Naive thymus-derived CD8-positive, alpha-beta T cell (primary cell): ENCODE results near the gene HSBP1L1. TPM values are rescaled to one million over a fixed set of nuclear protein-coding genes. Genes with fewer than 3 reads are reported as not detected.

Experiments used
- ATAC-seq, 2 donors: fragments of 150-1000 bp; cut with Tn5 transposase in 1 of 2; sonication (Bioruptor Pico), chemical (Tn5 transposase) in 1 of 2; 1 replicate in 1 of 2; 2 replicates in 1 of 2; pipeline ENCODE4 v1.10.0; 2021; ENCODE audit warnings: mild to moderate bottlenecking in 2 of 2, moderate library complexity in 2 of 2
- POLR2A ChIA-PET: fragments of 350-600 bp; sonication (Branson Sonifier 250); formaldehyde crosslinking; loops from one replicate; lab custom pipeline; 2021; ENCODE audit warnings: antibody characterized with exemption; lab: Charles Lee
- DNase-seq, 10 donors: peaks; one replicate each; pipeline versions ENCODE4 v3.0.0 to v3.0.0-alpha.2; 2020 to 2022
- H3K27ac Mint-ChIP-seq, 10 donors: one replicate each; pipeline ENCODE4 v1.8.0; 2020 to 2022; ENCODE audit warnings: mild to moderate bottlenecking in 10 of 10, mixed read lengths in 10 of 10, moderate library complexity in 4 of 10, inconsistent platforms in 1 of 10
- H3K27me3 Mint-ChIP-seq, 5 donors: one replicate each; pipeline ENCODE4 v1.8.0; 2021 to 2022; ENCODE audit warnings: mixed read lengths in 5 of 5
- H3K36me3 Mint-ChIP-seq, 3 donors: one replicate each; pipeline ENCODE4 v1.8.0; 2020 to 2022; ENCODE audit warnings: mixed read lengths in 3 of 3, mild to moderate bottlenecking in 2 of 3, inconsistent platforms in 1 of 3
- H3K4me1 Mint-ChIP-seq, 4 donors: one replicate each; pipeline ENCODE4 v1.8.0; 2021 to 2022; ENCODE audit warnings: mixed read lengths in 4 of 4
- H3K4me3 Mint-ChIP-seq, 10 donors: one replicate each; pipeline ENCODE4 v1.8.0; 2020 to 2022; ENCODE audit warnings: mild to moderate bottlenecking in 10 of 10, mixed read lengths in 10 of 10, moderate library complexity in 6 of 10, inconsistent platforms in 1 of 10
- H3K9me3 Mint-ChIP-seq, 9 donors: one replicate each; pipeline ENCODE4 v1.8.0; 2020 to 2022; ENCODE audit warnings: mixed read lengths in 9 of 9, mild to moderate bottlenecking in 3 of 9, inconsistent platforms in 1 of 9, moderate library complexity in 1 of 9
- polyA plus RNA-seq, 3 donors: library from polyadenylated mRNA; unstranded; fragments of 300-500 nt; fragmentation: Illumina TruSeq; gene quantifications; one replicate each; pipeline ENCODE4 v1.2.3, GENCODE V29; 2021
- total RNA-seq, 8 experiments: library from RNA in 2 of 8; stranded (reverse) in 2 of 8; gene quantifications; one replicate each; pipeline ENCODE4 v1.2.3 and lab custom pipeline; 2021 to 2026

The HSBP1L1 gene
- total and polyA plus RNA-seq, 5 experiments from 2014 or later, result 11.2 to 54.5 (median 24.5) TPM

- no peak for ATAC-seq
- peak overlapping the region in 9 of 10 donors; percentile 18 to 93 (median 84) for H3K4me3 Mint-ChIP-seq
- H3K36me3 Mint-ChIP-seq, result peaks cover 0 to 21% (median 2%) of the 10 kb centered on the region in 3 donors
- no peaks in the 10 kb centered on the region for H3K9me3 Mint-ChIP-seq
- POLR2A ChIA-PET, result interaction anchor here (4.3 kb wide), 1 partner anchor 35 kb away, joined by 30 read pairs; no protein-coding TSS in a partner anchor
- peak overlapping the region in 5 of 10 donors; percentile 15 to 91 (median 41) for H3K27ac Mint-ChIP-seq
- H3K27me3 Mint-ChIP-seq, result no peaks in the 10 kb centered on the region
- no peak for DNase-seq
- H3K4me1 Mint-ChIP-seq, result peaks cover 25 to 62% (median 50%) of the 10 kb centered on the region in 4 donors
These were observed 15.6 kb upstream of the HSBP1L1 start for GRCh38 chr18:79948719-79949411.

GRCh38 chr18:79949697-79950487 is 14.6 kb upstream of the HSBP1L1 start:
- DNase-seq (no peak), ATAC-seq (no peak)
- Mint-ChIP-seq H3K4me1 (peaks cover 16 to 52% (median 40%) of the 10 kb centered on the region in 4 donors), H3K36me3 (peaks cover 0 to 21% (median 2%) of the 10 kb centered on the region in 3 donors), H3K27me3 (no peaks in the 10 kb centered on the region), H3K9me3 (no peaks in the 10 kb centered on the region), H3K27ac (peak overlapping the region; percentile 68 to 93 (median 83)), H3K4me3 (peak overlapping the region; percentile 77 to 93 (median 86))
- POLR2A ChIA-PET, result interaction anchor here (0.9 to 4.3 kb wide), 4 partner anchors 12 to 83 kb away, joined by 3 to 30 read pairs (median 10); partner anchors contain the start of gene HSBP1L1

GRCh38 chr18:79950515-79951341 is 13.7 kb upstream of the HSBP1L1 start:
- Mint-ChIP-seq H3K27me3 (no peaks in the 10 kb centered on the region), H3K36me3 (peaks cover 0 to 19% (median 2%) of the 10 kb centered on the region in 3 donors), H3K27ac (peak overlapping the region; percentile 68 to 93 (median 83)), H3K4me1 (peaks cover 14 to 44% (median 32%) of the 10 kb centered on the region in 4 donors), H3K9me3 (no peaks in the 10 kb centered on the region), H3K4me3 (peak overlapping the region; percentile 77 to 93 (median 86))
- peak in 2 of 10 donors; percentile 34 to 36 for DNase-seq
- POLR2A ChIA-PET, result interaction anchor here (0.9 to 4.3 kb wide), 7 partner anchors 9 to 83 kb away, joined by 3 to 30 read pairs (median 9); partner anchors contain the start of genes HSBP1L1 and TXNL4A
- peak; percentile 29 to 43 for ATAC-seq

DNA sequence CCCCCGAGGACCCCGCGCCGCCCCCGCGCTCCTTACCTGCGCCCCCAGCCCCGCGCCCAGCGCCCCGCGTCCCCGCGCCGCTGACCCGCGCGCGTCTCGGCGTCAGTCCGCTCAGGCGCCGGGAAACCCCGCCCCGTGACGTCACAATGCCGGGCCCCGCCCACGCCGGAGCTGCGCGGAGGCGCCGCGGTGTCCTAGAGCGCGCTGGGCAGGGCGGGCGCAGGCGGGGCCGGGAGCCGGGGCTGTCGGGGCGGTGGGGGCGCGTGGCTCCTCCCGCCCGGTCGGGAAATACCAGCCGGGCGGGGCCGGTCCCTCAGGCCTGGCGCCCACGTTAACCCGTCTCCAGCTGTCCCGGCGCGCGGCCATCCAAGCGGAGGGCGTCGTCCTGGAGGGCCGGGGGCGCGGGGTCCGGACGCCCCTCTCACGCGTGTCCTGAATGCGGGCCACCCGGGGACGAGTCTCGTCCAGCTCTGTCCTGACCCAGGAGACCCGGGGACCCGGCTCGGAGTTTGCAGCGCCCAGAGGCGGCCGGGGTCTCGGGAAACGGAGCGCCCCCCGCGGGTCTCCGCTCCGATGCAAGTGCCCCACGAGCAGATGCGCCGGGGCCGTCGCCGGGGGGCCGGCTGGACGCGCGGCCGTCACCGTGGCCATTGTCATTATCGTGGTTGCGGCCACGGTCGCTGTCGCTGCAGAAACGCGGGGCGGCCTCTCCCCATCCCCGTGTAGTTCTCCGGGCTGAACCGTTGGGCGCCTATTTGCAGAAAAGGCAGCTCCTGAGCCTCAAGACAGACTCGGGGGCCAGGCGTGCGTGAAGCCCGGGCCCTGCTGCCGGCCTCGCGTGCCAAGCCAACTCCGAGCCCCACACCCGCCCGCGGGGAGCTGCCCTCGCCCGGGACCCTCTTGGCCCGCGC is 12.6 kb upstream of the HSBP1L1 start, which contains the start of gene SLC66A2:
Gene SLC66A2, minus strand, starts transcription at position 109 of the 911 bp plus-strand sequence. CDS start 727 bp downstream, outside the sequence.
- Mint-ChIP-seq H3K27me3 (no peaks in the 10 kb centered on the region), H3K4me1 (peaks cover 11 to 38% (median 25%) of the 10 kb centered on the region in 4 donors), H3K36me3 (peaks cover 0 to 11% (median 2%) of the 10 kb centered on the region in 3 donors), H3K4me3 (peak within 1 kb of the TSS; percentile 77 to 93 (median 86)), H3K27ac (peak within 1 kb of the TSS; percentile 68 to 93 (median 83)), H3K9me3 (no peaks in the 10 kb centered on the region)
- DNase-seq (peak; percentile 85 to 98 (median 91)), ATAC-seq (peak; percentile 86 to 91)
- POLR2A ChIA-PET, result interaction anchor here (0.6 to 4.3 kb wide), 9 partner anchors 8 to 299 kb away, joined by 3 to 30 read pairs (median 9); partner anchors contain the start of genes HSBP1L1, RBFA and TXNL4A

DNA sequence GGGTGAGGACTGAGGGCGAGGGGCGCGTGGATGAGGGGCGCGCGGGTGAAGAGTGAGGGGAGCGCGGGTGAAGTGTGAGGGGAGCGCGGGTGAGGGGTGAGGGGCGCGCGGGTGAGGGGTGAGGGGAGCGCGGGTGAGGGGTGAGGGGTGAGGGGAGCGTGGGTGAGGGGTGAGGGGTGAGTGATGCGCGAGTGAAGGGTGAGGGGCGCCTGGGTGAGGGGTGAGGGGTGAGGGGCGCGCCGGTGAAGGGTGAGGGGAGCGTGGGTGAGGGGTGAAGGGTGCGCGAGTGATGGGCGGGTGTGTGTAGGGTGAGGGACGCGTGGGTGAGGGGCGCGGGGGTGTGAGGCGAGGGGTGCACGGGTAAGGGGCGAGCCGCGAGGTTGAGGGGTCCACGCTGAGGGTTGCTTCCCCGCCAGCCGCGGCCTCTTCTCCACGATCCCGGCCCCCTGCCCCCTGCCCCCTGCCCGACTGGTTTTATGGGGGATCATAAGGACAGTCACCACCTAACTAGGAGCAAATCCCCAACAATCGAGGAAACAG is 11.9 kb upstream of the HSBP1L1 start:
- Mint-ChIP-seq H3K4me3 (peak overlapping the region in 5 of 10 donors; percentile 45 to 83 (median 46)), H3K9me3 (no peaks in the 10 kb centered on the region), H3K27ac (peak overlapping the region in 2 of 10 donors; percentile 7 to 14), H3K27me3 (no peaks in the 10 kb centered on the region), H3K4me1 (peaks cover 11 to 33% (median 25%) of the 10 kb centered on the region in 4 donors), H3K36me3 (peaks cover 0 to 11% (median 0%) of the 10 kb centered on the region in 3 donors)
- no peak for ATAC-seq
- POLR2A ChIA-PET, result interaction anchor here (1.2 to 4.3 kb wide), 6 partner anchors 9 to 274 kb away, joined by 3 to 30 read pairs (median 14); partner anchors contain the start of genes HSBP1L1, RBFA and TXNL4A
- DNase-seq, result no peak

DNA sequence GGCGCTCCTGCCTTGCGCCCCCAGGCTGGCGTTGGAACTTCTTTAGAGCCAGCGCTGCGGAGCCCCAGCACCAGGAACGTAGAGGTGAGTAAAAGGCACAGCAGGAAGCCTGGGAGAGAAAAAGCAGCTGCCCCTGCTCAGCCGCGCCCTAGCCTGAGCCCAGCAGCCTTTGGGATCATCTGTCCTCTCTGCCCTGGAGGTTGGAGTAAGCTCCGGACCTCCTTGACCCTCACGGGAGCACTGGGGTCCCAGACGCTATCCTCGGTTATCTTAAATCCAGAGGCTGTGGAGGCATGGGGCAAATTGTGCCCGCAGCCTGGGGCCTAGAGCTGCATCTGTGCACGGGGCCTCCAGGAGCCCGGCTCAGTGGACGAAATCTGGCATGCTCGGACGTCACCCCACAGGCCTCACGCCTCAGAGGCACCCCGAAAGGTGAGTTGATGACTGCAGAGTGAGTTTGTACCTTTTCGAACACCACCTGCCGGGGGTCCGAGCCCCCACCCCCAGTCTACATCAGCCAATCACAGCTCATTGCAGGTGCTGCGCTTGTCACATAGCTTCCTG is 11.4 kb upstream of the HSBP1L1 start:
- Mint-ChIP-seq H3K36me3 (peaks cover 0 to 11% (median 0%) of the 10 kb centered on the region in 3 donors), H3K4me1 (peaks cover 11 to 27% (median 24%) of the 10 kb centered on the region in 4 donors), H3K9me3 (no peaks in the 10 kb centered on the region), H3K27ac (peak overlapping the region in 4 of 10 donors; percentile 14 to 43 (median 34)), H3K27me3 (no peaks in the 10 kb centered on the region), H3K4me3 (peak overlapping the region in 8 of 10 donors; percentile 18 to 83 (median 52))
- ATAC-seq, result no peak
- POLR2A ChIA-PET, result interaction anchor here (2.0 to 4.3 kb wide), 2 partner anchors 40 to 81 kb away, joined by 12 to 30 read pairs; partner anchors contain the start of gene RBFA
- no peak for DNase-seq

- Mint-ChIP-seq H3K27ac (peak overlapping the region in 2 of 10 donors; percentile 27 to 53), H3K36me3 (peaks cover 0 to 3% (median 0%) of the 10 kb centered on the region in 3 donors), H3K4me3 (peak overlapping the region in 6 of 10 donors; percentile 14 to 50 (median 27)), H3K4me1 (peaks cover 11 to 17% (median 15%) of the 10 kb centered on the region in 4 donors), H3K27me3 (no peaks in the 10 kb centered on the region), H3K9me3 (no peaks in the 10 kb centered on the region)
- DNase-seq, result no peak
- ATAC-seq, result no peak
- POLR2A ChIA-PET, result interaction anchor here (0.6 kb wide), 1 partner anchor 182 kb away, joined by 3 read pairs; no protein-coding TSS in a partner anchor
These were observed 10.3 kb upstream of the HSBP1L1 start for GRCh38 chr18:79953971-79954651.

DNA sequence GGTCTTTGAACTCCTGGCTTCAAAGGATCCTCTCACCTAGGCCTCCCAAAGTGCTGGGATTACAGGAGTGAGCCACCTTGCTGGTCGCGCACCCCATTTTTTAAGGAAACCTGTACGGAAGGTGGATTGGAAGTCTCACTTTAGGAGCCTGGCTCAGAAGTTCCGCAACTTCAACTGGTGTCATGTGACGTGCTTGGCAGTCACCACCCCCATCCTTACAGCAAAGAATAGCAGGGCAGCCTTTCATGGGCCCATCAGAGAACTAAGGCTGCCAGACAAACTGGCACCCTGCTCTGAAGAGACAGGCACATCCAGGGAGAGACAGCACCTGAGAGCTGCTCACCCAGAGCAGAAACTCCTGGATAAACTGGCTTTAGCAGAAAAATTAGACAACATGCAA is 9.7 kb upstream of the HSBP1L1 start:
- ATAC-seq, result no peak
- POLR2A ChIA-PET, result no interaction called here
- Mint-ChIP-seq H3K4me3 (no peak overlapping the region), H3K27me3 (no peaks in the 10 kb centered on the region), H3K4me1 (peaks cover 7 to 13% (median 10%) of the 10 kb centered on the region in 4 donors), H3K36me3 (no peaks in the 10 kb centered on the region), H3K27ac (peak overlapping the region in 1 of 10 donors; percentile 3), H3K9me3 (no peaks in the 10 kb centered on the region)
- no peak for DNase-seq

DNA sequence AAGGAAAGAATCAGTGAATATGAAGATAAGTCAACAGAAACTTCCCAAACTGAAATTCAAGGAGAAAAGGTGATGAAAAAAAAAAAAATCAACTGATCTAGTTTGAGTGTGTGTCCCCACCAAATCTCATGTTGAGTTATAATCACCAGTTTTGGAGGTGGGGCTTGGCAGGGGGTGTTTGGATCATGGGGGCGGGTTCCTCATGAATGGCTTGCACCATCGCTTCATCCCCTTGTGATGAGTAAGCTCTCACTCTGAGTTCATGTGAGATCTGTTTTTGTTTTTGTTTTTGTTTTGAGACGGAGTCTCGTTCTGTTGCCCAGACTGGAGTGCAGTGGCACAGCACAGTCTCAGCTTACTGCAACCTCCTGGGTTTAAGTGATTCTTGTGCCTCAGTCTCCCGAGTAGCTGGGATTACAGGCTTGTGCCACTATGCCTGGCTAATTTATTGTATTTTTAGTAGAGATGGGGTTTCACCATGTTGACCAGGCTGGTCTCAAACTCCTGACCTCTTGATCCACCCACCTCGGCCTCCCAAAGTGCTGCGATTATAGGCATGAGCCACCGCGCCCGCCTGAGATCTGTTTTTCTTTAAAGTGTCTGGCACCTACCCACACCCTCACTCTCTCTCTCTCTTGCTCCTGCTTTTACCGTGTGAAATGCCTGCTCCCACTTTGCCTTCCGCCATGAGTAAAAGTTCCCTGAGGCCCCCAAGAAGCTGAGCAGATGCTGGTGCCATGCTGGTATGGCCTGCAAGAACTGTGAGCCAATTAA is 9.0 kb upstream of the HSBP1L1 start:
- ATAC-seq (no peak), DNase-seq (no peak)
- peak overlapping the region in 3 of 10 donors; percentile 7 to 27 (median 10) for H3K27ac Mint-ChIP-seq
- no peaks in the 10 kb centered on the region for H3K27me3 Mint-ChIP-seq
- POLR2A ChIA-PET, result no interaction called here
- no peaks in the 10 kb centered on the region for H3K9me3 Mint-ChIP-seq
- peaks cover 2 to 13% (median 10%) of the 10 kb centered on the region in 4 donors for H3K4me1 Mint-ChIP-seq
- no peaks in the 10 kb centered on the region for H3K36me3 Mint-ChIP-seq
- peak overlapping the region in 1 of 10 donors; percentile 33 for H3K4me3 Mint-ChIP-seq
